HepG2 (cell line): Measurements from ENCODE around the gene FHIP2A. TPM values are rescaled to one million over a fixed set of nuclear protein-coding genes. Genes with fewer than 3 reads are reported as not detected.
A peak's percentile ranks its signal among the peaks of the same experiment; 100 is the strongest.

ENCODE experiments used
- AKAP8 ChIP-seq: sonication (generic); formaldehyde crosslinking; IDR thresholded peaks from 2 replicates; pipeline ENCODE4 v1.5.1; 2020; ENCODE audit warnings: mild to moderate bottlenecking, missing genetic modification reagents
- ATF5 ChIP-seq: sonication (generic); formaldehyde crosslinking; IDR thresholded peaks from 2 replicates; pipeline ENCODE4 v1.4.0; 2020; ENCODE audit warnings: mild to moderate bottlenecking, low read depth, missing genetic modification reagents
- E2F5 ChIP-seq: sonication (generic); formaldehyde crosslinking; conservative IDR thresholded peaks from 2 replicates; pipeline ENCODE4 v1.4.0; 2020; ENCODE audit warnings: missing genetic modification reagents
- EHMT2 ChIP-seq: fragments of 200-600 bp; sonication (generic); IDR thresholded peaks from 2 replicates; pipeline ENCODE4 v1.7.0; 2017; ENCODE audit warnings: antibody characterized with exemption, low read depth, low read length, borderline replicate concordance
- FOXK2 ChIP-seq: fragments of 450-650 bp; IDR thresholded peaks from 2 replicates; pipeline ENCODE4 v1.6.1; 2016
- HMG20A ChIP-seq: IDR thresholded peaks from 2 replicates; pipeline ENCODE4 v1.6.1; 2016; ENCODE audit warnings: borderline replicate concordance
- HNRNPL ChIP-seq: fragments of 200-400 bp; formaldehyde crosslinking; IDR thresholded peaks from 2 replicates; pipeline ENCODE4 v1.6.1; 2017; ENCODE audit warnings: mild to moderate bottlenecking, low read depth, low read length
- PRDM15 ChIP-seq: sonication (generic); formaldehyde crosslinking; IDR thresholded peaks from 2 replicates; pipeline ENCODE4 v1.4.0; 2020; ENCODE audit warnings: missing genetic modification reagents
- SETDB1 ChIP-seq: sonication (generic); formaldehyde crosslinking; IDR thresholded peaks from 2 replicates; pipeline ENCODE4 v1.5.1; 2020; ENCODE audit warnings: missing genetic modification reagents, mild to moderate bottlenecking, borderline replicate concordance
- SP5 ChIP-seq: IDR thresholded peaks from 2 replicates; pipeline ENCODE4 v1.6.1; 2016; ENCODE audit warnings: low read depth, borderline replicate concordance
- TCF7L2 ChIP-seq: IDR thresholded peaks from 2 replicates; pipeline ENCODE4 v1.6.1; 2011; ENCODE audit warnings: mild to moderate bottlenecking, low read depth, low read length, moderate library complexity
- TFAP4 ChIP-seq: sonication (generic); IDR thresholded peaks from 2 replicates; pipeline ENCODE4 v1.6.1; 2016; ENCODE audit warnings: low read depth, borderline replicate concordance
- TFDP1 ChIP-seq: IDR thresholded peaks from 2 replicates; pipeline ENCODE4 v1.6.1; 2016; ENCODE audit warnings: missing compliant biosample characterization, missing genetic modification reagents, borderline replicate concordance
- ZBTB7B ChIP-seq: sonication (generic); formaldehyde crosslinking; IDR thresholded peaks from 2 replicates; pipeline ENCODE4 v1.4.0; 2020; ENCODE audit warnings: missing genetic modification reagents
- ZNF142 ChIP-seq: sonication (generic); formaldehyde crosslinking; IDR thresholded peaks from 2 replicates; pipeline ENCODE4 v1.4.0; 2020; ENCODE audit warnings: missing genetic modification reagents
- ZNF776 ChIP-seq: sonication (generic); formaldehyde crosslinking; IDR thresholded peaks from 2 replicates; pipeline ENCODE4 v1.4.0; 2020; ENCODE audit warnings: mild to moderate bottlenecking, missing genetic modification reagents
- ZZZ3 ChIP-seq: sonication (generic); formaldehyde crosslinking; IDR thresholded peaks from 2 replicates; pipeline ENCODE4 v1.4.0; 2020; ENCODE audit warnings: missing genetic modification reagents, mild to moderate bottlenecking, borderline replicate concordance
- polyA plus RNA-seq, 8 experiments: library from polyadenylated mRNA; depleted of rRNA in 3 of 8; stranded (reverse) in 7 of 8; unstranded in 1 of 8; fragments of >200 nt; fragmentation: Illumina TruSeq in 4 of 8; extraction: Trizol in 4 of 8; gene quantifications; 2 replicates each; pipeline versions ENCODE4 v1.2.1 to v1.2.3, GENCODE V29; 2011 to 2016; ENCODE audit warnings: low read depth in 4 of 8, missing spikeins in 1 of 8, mixed read lengths in 1 of 8; ENCODE audit not compliant: insufficient read depth in 1 of 8
- total RNA-seq, 5 experiments: library from RNA; depleted of rRNA; stranded (reverse); fragments of >200 nt; fragmentation: Illumina TruSeq; extraction: Trizol; gene quantifications; 2 replicates each; pipeline ENCODE4 v1.2.3, GENCODE V29; 2016; ENCODE audit warnings: low read depth in 1 of 5

Gene FHIP2A
- total and polyA plus RNA-seq, 2 of the 13 experiments (the other 11 are each of a cell fraction or from before 2014, with no cell fraction given) = 6.5 to 8.3 TPM

GRCh38 chr10:114821915-114822443, 399 bp downstream of the FHIP2A start (continued):
- TF ChIP-seq HMG20A (no peak), SETDB1 (CRISPR knock-in tag) (no peak), TFDP1 (CRISPR knock-in tag) (no peak), ZNF776 (CRISPR knock-in tag) (no peak), EHMT2 (no peak), ZNF142 (no peak), E2F5 (no peak), FOXK2 (no peak), ATF5 (CRISPR knock-in tag) (no peak), TFAP4 (no peak), PRDM15 (CRISPR knock-in tag) (no peak), ZBTB7B (CRISPR knock-in tag) (0 out of 2 replicates have a peak, but pooled peaks have one; percentile 44), TCF7L2 (no peak), ZZZ3 (CRISPR knock-in tag) (no peak), HNRNPL (no peak), AKAP8 (CRISPR knock-in tag) (no peak), SP5 (CRISPR knock-in tag) (no peak)
